Activated CD8-positive, alpha-beta memory T cell treated with anti-CD3 and anti-CD28 coated beads, Interleukin-2, amount 50 U/mL, for 24 hours (primary cell): ENCODE results near the gene PATL1.
"Not testable (repeated sequence)": the region's sequence is repeated elsewhere in the genome, so short reads cannot be mapped to it uniquely, and the experiment has no call there.

Source experiments
- DNase-seq: peaks from one replicate; pipeline ENCODE4 v3.0.0-alpha.2; 2020; ENCODE audit errors: extremely low read depth

Gene PATL1

GRCh38 chr11:59676205-59676604 is 7.4 kb upstream of the PATL1 start:
- no peak for DNase-seq

GRCh38 chr11:59674291-59674690 is 5.5 kb upstream of the PATL1 start:
- no peak for DNase-seq

- DNase-seq = no peak
Observed at GRCh38 chr11:59673291-59673690, 4.5 kb upstream of the PATL1 start.

GRCh38 chr11:59671471-59671870 is 2.6 kb upstream of the PATL1 start:
- DNase-seq = no peak

GRCh38 chr11:59669611-59670009 is 773 bp upstream of the PATL1 start:
- no peak for DNase-seq

- DNase-seq = peak; percentile 42
Observed at GRCh38 chr11:59668188-59668949, 468 bp downstream of the PATL1 start.

- DNase-seq = no peak
Observed at GRCh38 chr11:59667812-59668187, 1.0 kb downstream of the PATL1 start.

- DNase-seq = no peak
Observed at GRCh38 chr11:59666969-59667368, 1.9 kb downstream of the PATL1 start.

GRCh38 chr11:59660621-59661020 is 8.2 kb downstream of the PATL1 start:
- DNase-seq = no peak

- DNase-seq = no peak
Observed at GRCh38 chr11:59659981-59660380, 8.9 kb downstream of the PATL1 start.

- DNase-seq = no peak
Observed at GRCh38 chr11:59658036-59658435, 10.8 kb downstream of the PATL1 start.

- no peak for DNase-seq
Observed at GRCh38 chr11:59654893-59655292, 13.9 kb downstream of the PATL1 start.

- no peak for DNase-seq
Observed at GRCh38 chr11:59647245-59647980, 21.4 kb downstream of the PATL1 start.

GRCh38 chr11:59644528-59644927 is 24.3 kb downstream of the PATL1 start:
- no peak for DNase-seq

- no peak for DNase-seq
Observed at GRCh38 chr11:59643390-59643789, 25.4 kb downstream of the PATL1 start.

GRCh38 chr11:59641156-59641555 is 27.7 kb downstream of the PATL1 start:
- DNase-seq = no peak

- no peak for DNase-seq
Observed at GRCh38 chr11:59630493-59630892, 38.3 kb downstream of the PATL1 start.

- no peak for DNase-seq
Observed at GRCh38 chr11:59629996-59630395, 38.8 kb downstream of the PATL1 start.

- DNase-seq = not testable (repeated sequence)
Observed at GRCh38 chr11:59626969-59627368, 41.9 kb downstream of the PATL1 start.

GRCh38 chr11:59625703-59626102 is 43.1 kb downstream of the PATL1 start:
- no peak for DNase-seq

- no peak for DNase-seq
Observed at GRCh38 chr11:59617876-59618275, 51.0 kb downstream of the PATL1 start.

- no peak for DNase-seq
Observed at GRCh38 chr11:59616396-59616982, 52.3 kb downstream of the PATL1 start.
